HL-60 (cell line): ENCODE data around the gene BLOC1S5.
"Not testable (repeated sequence)": the region's sequence is repeated elsewhere in the genome, so short reads cannot be mapped to it uniquely, and the experiment has no call there.

Experiments used
- DNase-seq, 2 experiments: peaks; one replicate each; pipeline ENCODE4 v3.0.0-alpha.2; 2010 to 2020; ENCODE audit warnings: low read depth in 1 of 2, low spot score in 1 of 2
- H3K27ac ChIP-seq: fragments of 250-450 bp; sonication (Bioruptor Pico); replicated peaks from 2 replicates; pipeline ENCODE4 v1.5.1; 2020; ENCODE audit warnings: mild to moderate bottlenecking, moderate library complexity
- H3K27me3 ChIP-seq: fragments of 250-450 bp; sonication (Bioruptor Pico); 2 replicates; pipeline ENCODE4 v1.5.1; 2021; ENCODE audit warnings: mild to moderate bottlenecking, moderate library complexity; ENCODE audit not compliant: insufficient read depth, poor library complexity, severe bottlenecking
- H3K4me3 ChIP-seq: replicated peaks from 2 replicates; pipeline ENCODE4 v1.5.1; 2011; ENCODE audit warnings: mild to moderate bottlenecking, control low read depth, low read length; ENCODE audit not compliant: insufficient read depth
- GABPA ChIP-seq: IDR thresholded peaks from 2 replicates; pipeline ENCODE4 v1.6.1; 2012; ENCODE audit warnings: low read depth
- POLR2AphosphoS5 ChIP-seq: IDR thresholded peaks from 2 replicates; pipeline ENCODE4 v1.6.1; 2012; ENCODE audit warnings: low read depth
- SPI1 ChIP-seq: IDR thresholded peaks from 2 replicates; pipeline ENCODE4 v1.6.1; 2012; ENCODE audit warnings: low read depth, mild to moderate bottlenecking, borderline replicate concordance
- TF ChIP-seq, protein P1 (sequence below): IDR thresholded peaks from 2 replicates; pipeline ENCODE4 v1.6.1; 2012; ENCODE audit warnings: low read depth; ENCODE audit not compliant: insufficient replicate concordance
- TF ChIP-seq, protein P2 (sequence below): IDR thresholded peaks from one replicate; pipeline ENCODE4 v1.5.1; 2011; ENCODE audit warnings: low read length, control low read depth, inconsistent platforms; ENCODE audit not compliant: insufficient read depth

The BLOC1S5 gene

DNA sequence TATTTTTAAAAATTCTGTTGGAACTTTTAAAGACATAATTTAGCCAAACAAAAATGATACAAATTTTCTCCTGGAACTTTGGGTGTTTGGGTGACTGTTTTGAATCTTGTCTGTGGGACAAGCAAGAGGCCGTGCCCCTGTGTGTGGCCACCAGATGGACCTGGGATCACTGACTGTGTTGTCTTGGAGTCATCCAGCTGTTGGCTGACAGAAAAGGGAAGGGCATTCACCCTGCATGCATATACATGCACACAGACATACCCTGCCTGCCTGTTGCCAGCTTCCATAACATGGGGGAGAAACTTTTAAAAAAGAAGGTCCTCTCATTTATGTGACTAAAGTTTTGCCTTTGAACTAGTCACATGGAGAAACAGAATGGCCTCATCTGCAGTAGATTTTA is 72.7 kb downstream of the BLOC1S5 start:
- H3K27ac ChIP-seq = no peak overlapping the region
- no peak for DNase-seq
- H3K4me3 ChIP-seq = no peak overlapping the region
- H3K27me3 ChIP-seq = no peaks in the 10 kb centered on the region
- TF ChIP-seq, protein P1, sequence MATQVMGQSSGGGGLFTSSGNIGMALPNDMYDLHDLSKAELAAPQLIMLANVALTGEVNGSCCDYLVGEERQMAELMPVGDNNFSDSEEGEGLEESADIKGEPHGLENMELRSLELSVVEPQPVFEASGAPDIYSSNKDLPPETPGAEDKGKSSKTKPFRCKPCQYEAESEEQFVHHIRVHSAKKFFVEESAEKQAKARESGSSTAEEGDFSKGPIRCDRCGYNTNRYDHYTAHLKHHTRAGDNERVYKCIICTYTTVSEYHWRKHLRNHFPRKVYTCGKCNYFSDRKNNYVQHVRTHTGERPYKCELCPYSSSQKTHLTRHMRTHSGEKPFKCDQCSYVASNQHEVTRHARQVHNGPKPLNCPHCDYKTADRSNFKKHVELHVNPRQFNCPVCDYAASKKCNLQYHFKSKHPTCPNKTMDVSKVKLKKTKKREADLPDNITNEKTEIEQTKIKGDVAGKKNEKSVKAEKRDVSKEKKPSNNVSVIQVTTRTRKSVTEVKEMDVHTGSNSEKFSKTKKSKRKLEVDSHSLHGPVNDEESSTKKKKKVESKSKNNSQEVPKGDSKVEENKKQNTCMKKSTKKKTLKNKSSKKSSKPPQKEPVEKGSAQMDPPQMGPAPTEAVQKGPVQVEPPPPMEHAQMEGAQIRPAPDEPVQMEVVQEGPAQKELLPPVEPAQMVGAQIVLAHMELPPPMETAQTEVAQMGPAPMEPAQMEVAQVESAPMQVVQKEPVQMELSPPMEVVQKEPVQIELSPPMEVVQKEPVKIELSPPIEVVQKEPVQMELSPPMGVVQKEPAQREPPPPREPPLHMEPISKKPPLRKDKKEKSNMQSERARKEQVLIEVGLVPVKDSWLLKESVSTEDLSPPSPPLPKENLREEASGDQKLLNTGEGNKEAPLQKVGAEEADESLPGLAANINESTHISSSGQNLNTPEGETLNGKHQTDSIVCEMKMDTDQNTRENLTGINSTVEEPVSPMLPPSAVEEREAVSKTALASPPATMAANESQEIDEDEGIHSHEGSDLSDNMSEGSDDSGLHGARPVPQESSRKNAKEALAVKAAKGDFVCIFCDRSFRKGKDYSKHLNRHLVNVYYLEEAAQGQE = no peak
- TF ChIP-seq GABPA (no peak), POLR2AphosphoS5 (no peak), SPI1 (no peak)
- TF ChIP-seq, protein P2, sequence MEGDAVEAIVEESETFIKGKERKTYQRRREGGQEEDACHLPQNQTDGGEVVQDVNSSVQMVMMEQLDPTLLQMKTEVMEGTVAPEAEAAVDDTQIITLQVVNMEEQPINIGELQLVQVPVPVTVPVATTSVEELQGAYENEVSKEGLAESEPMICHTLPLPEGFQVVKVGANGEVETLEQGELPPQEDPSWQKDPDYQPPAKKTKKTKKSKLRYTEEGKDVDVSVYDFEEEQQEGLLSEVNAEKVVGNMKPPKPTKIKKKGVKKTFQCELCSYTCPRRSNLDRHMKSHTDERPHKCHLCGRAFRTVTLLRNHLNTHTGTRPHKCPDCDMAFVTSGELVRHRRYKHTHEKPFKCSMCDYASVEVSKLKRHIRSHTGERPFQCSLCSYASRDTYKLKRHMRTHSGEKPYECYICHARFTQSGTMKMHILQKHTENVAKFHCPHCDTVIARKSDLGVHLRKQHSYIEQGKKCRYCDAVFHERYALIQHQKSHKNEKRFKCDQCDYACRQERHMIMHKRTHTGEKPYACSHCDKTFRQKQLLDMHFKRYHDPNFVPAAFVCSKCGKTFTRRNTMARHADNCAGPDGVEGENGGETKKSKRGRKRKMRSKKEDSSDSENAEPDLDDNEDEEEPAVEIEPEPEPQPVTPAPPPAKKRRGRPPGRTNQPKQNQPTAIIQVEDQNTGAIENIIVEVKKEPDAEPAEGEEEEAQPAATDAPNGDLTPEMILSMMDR = no peak

DNA sequence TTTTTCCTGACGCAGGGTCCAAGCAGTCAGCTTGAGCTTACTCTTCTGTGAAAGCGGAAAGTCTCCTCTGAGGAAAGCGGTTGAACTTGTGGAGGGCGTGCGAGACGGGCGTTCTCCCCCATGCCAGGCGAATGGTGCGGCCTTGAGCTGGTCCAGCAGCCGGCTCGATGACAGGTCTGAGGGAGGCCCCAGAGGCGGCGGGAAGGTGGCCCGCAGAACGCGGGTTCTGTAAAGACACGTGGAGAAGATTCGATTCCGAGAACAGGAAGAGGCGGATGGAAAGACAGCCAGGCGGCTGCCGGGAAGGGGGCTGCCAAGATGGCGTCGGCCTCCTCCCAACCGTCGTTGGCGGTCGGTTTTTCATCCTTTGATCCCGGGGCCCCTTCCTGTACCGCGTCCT is 78.0 kb downstream of the BLOC1S5 start:
- TF ChIP-seq, protein P2 = no peak

DNA sequence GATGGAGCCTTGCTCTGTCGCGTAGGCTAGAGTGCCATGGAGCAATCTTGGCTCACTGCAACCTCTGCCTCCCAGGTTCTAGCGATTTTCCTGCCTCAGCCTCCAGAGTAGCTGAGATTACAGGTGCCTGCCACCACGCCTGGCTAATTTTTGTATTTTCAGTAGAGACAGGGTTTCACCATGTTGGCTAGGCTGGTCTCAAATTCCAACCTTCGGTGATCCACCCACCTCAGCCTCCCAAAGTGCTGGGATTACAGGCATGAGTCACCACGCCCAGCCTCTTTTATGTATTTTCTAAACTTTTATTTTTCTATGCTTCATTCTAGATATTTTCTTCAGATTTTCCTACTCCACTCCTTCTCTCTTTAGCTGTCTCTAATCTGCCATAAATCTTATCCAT is 80.2 kb downstream of the BLOC1S5 start:
- DNase-seq, H3K27me3 ChIP-seq: not testable (repeated sequence)

More for the DNA sequence above, 78.0 kb downstream of the BLOC1S5 start:
- H3K4me3 ChIP-seq = no peak overlapping the region
- no peak for DNase-seq
- no peak overlapping the region for H3K27ac ChIP-seq
- H3K27me3 ChIP-seq = peaks cover 2% of the 10 kb centered on the region

DNA sequence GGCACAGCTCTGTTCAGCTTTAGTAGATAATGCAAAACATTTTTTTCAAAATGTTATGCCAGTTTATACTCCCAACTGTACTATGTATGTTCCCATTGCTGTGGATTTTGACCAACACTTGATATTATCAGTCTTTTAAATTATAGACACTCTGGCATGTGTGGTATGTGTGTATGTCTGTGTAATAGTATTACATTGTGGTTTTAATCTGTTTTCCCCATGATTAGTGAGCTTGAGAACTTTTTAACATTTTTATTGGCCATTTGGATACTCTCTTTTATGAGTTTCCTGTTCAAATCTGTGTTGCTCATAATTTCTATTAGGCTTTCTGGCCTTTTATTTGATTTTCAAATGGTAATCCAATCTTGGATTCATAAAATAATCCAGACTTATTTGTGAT is 84.4 kb downstream of the BLOC1S5 start:
- Histone ChIP-seq H3K27ac (no peak overlapping the region), H3K27me3 (peaks cover 4% of the 10 kb centered on the region), H3K4me3 (no peak overlapping the region)
- no peak for TF ChIP-seq SPI1
- no peak for TF ChIP-seq GABPA
- no peak for DNase-seq

More for the DNA sequence above, 80.2 kb downstream of the BLOC1S5 start:
- not testable (repeated sequence) for H3K27ac ChIP-seq, H3K4me3 ChIP-seq

DNA sequence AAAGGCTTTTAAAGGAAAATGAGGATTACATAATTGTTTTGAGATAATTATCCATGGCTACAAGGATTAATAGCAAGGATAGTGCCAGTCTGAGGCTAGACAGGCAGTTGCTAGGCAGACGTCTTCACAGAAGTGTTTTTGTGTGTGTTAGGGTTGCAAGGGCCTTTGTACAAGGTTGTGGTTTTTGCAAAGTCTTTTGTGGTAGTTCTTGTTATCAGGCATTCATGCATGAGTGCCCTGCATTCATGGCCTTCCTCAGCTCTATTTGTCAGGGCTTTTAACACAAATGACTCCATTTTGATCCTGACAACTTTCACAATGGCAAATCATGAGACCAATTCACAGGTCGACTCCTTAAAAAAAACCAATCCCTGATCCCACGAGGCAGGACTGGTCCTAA is 85.5 kb downstream of the BLOC1S5 start:
- DNase-seq = no peak
- H3K4me3 ChIP-seq = no peak overlapping the region
- H3K27ac ChIP-seq = no peak overlapping the region
- peaks cover 4% of the 10 kb centered on the region for H3K27me3 ChIP-seq
- TF ChIP-seq GABPA (no peak), SPI1 (no peak), POLR2AphosphoS5 (no peak)
- TF ChIP-seq, protein P2 = no peak
- TF ChIP-seq, protein P1 = no peak
